IgD-negative memory B cell (primary cell): Measurements from ENCODE around the gene DPP7. TPM values are rescaled to one million over a fixed set of nuclear protein-coding genes. Genes with fewer than 3 reads are reported as not detected.
A peak's percentile ranks its signal among the peaks of the same experiment; 100 is the strongest.

ENCODE experiments used
- H3K27ac Mint-ChIP-seq, 3 donors: one replicate each; pipeline ENCODE4 v1.8.0; 2020 to 2022; ENCODE audit warnings: mild to moderate bottlenecking in 3 of 3, mixed read lengths in 3 of 3, moderate library complexity in 1 of 3
- H3K27me3 Mint-ChIP-seq: one replicate; pipeline ENCODE4 v1.8.0; 2021; ENCODE audit warnings: mixed read lengths
- H3K36me3 Mint-ChIP-seq: one replicate; pipeline ENCODE4 v1.8.0; 2020; ENCODE audit warnings: mild to moderate bottlenecking, mixed read lengths
- H3K4me1 Mint-ChIP-seq, 3 donors: one replicate each; pipeline ENCODE4 v1.8.0; 2020 to 2022; ENCODE audit warnings: mixed read lengths in 3 of 3, mild to moderate bottlenecking in 1 of 3
- H3K4me3 Mint-ChIP-seq, 4 donors: one replicate each; pipeline ENCODE4 v1.8.0; 2020 to 2022; ENCODE audit warnings: mild to moderate bottlenecking in 4 of 4, mixed read lengths in 4 of 4, moderate library complexity in 3 of 4
- H3K9me3 Mint-ChIP-seq, 3 donors: one replicate each; pipeline ENCODE4 v1.8.0; 2020 to 2021; ENCODE audit warnings: mixed read lengths in 3 of 3, mild to moderate bottlenecking in 1 of 3
- polyA plus RNA-seq: library from polyadenylated mRNA; unstranded; fragments of 300-500 nt; fragmentation: Illumina TruSeq; gene quantifications from one replicate; pipeline ENCODE4 v1.2.3, GENCODE V29; 2021

The DPP7 gene
- 110 TPM for polyA plus RNA-seq

- Mint-ChIP-seq H3K36me3 (no peaks in the 10 kb centered on the region), H3K27me3 (no peaks in the 10 kb centered on the region)
Measured at GRCh38 chr9:137114613-137115393, at the start of gene DPP7. DPP7 (minus strand) TSS chr9:137114733; CDS start chr9:137114713, 20 bp downstream.

GRCh38 chr9:137163805-137164204 lies 49.3 kb upstream of the DPP7 start:
- Mint-ChIP-seq H3K27me3 (peaks cover 35% of the 10 kb centered on the region), H3K27ac (peak overlapping the region in 1 of 3 donors; percentile 64), H3K9me3 (no peaks in the 10 kb centered on the region), H3K4me3 (no peak overlapping the region), H3K4me1 (peaks cover 0 to 6% (median 6%) of the 10 kb centered on the region in 3 donors), H3K36me3 (no peaks in the 10 kb centered on the region)

More at GRCh38 chr9:137114613-137115393, at the start of gene DPP7:
- Mint-ChIP-seq H3K4me3 (peak within 1 kb of the TSS; percentile 68 to 92 (median 82)), H3K9me3 (no peaks in the 10 kb centered on the region), H3K4me1 (peaks cover 9 to 12% (median 10%) of the 10 kb centered on the region in 3 donors), H3K27ac (peak within 1 kb of the TSS in 1 of 3 donors; percentile 56)

GRCh38 chr9:137163365-137163715 lies 48.8 kb upstream of the DPP7 start:
- peaks cover 38% of the 10 kb centered on the region for H3K27me3 Mint-ChIP-seq
- H3K4me1 Mint-ChIP-seq, result peaks cover 0 to 7% (median 6%) of the 10 kb centered on the region in 3 donors
- no peaks in the 10 kb centered on the region for H3K36me3 Mint-ChIP-seq
- no peak overlapping the region for H3K4me3 Mint-ChIP-seq
- no peaks in the 10 kb centered on the region for H3K9me3 Mint-ChIP-seq
- H3K27ac Mint-ChIP-seq, result peak overlapping the region in 2 of 3 donors; percentile 46 to 64

- Mint-ChIP-seq H3K4me3 (peak overlapping the region in 1 of 4 donors; percentile 27), H3K4me1 (peaks cover 0 to 12% (median 10%) of the 10 kb centered on the region in 3 donors), H3K9me3 (no peaks in the 10 kb centered on the region), H3K36me3 (peaks cover 2% of the 10 kb centered on the region), H3K27ac (peak overlapping the region in 1 of 3 donors; percentile 73), H3K27me3 (peaks cover 43% of the 10 kb centered on the region)
Measured at GRCh38 chr9:137162505-137163364, 48.2 kb upstream of the DPP7 start.

GRCh38 chr9:137161558-137162486 lies 47.3 kb upstream of the DPP7 start:
- no peak overlapping the region for H3K27ac Mint-ChIP-seq
- no peaks in the 10 kb centered on the region for H3K9me3 Mint-ChIP-seq
- peaks cover 0 to 15% (median 10%) of the 10 kb centered on the region in 3 donors for H3K4me1 Mint-ChIP-seq
- H3K36me3 Mint-ChIP-seq, result peaks cover 2% of the 10 kb centered on the region
- H3K27me3 Mint-ChIP-seq, result peaks cover 46% of the 10 kb centered on the region
- H3K4me3 Mint-ChIP-seq, result no peak overlapping the region

GRCh38 chr9:137160716-137161557 lies 46.4 kb upstream of the DPP7 start:
- peaks cover 0 to 15% (median 10%) of the 10 kb centered on the region in 3 donors for H3K4me1 Mint-ChIP-seq
- H3K36me3 Mint-ChIP-seq, result peaks cover 2% of the 10 kb centered on the region
- peak overlapping the region in 2 of 4 donors; percentile 23 to 65 for H3K4me3 Mint-ChIP-seq
- peak overlapping the region in 1 of 3 donors; percentile 51 for H3K27ac Mint-ChIP-seq
- H3K27me3 Mint-ChIP-seq, result peaks cover 46% of the 10 kb centered on the region
- H3K9me3 Mint-ChIP-seq, result no peaks in the 10 kb centered on the region

- H3K9me3 Mint-ChIP-seq, result no peaks in the 10 kb centered on the region
- H3K4me1 Mint-ChIP-seq, result peaks cover 0 to 15% (median 8%) of the 10 kb centered on the region in 3 donors
- H3K27ac Mint-ChIP-seq, result peak overlapping the region in 1 of 3 donors; percentile 51
- peaks cover 44% of the 10 kb centered on the region for H3K27me3 Mint-ChIP-seq
- H3K36me3 Mint-ChIP-seq, result peaks cover 2% of the 10 kb centered on the region
- peak overlapping the region in 1 of 4 donors; percentile 40 for H3K4me3 Mint-ChIP-seq
Measured at GRCh38 chr9:137160054-137160425, 45.5 kb upstream of the DPP7 start.

GRCh38 chr9:137159105-137160053 lies 44.8 kb upstream of the DPP7 start:
- Mint-ChIP-seq H3K27me3 (peaks cover 44% of the 10 kb centered on the region), H3K9me3 (no peaks in the 10 kb centered on the region), H3K27ac (peak overlapping the region in 1 of 3 donors; percentile 51), H3K4me3 (peak overlapping the region in 3 of 4 donors; percentile 39 to 72 (median 40)), H3K4me1 (peaks cover 0 to 15% (median 8%) of the 10 kb centered on the region in 3 donors), H3K36me3 (peaks cover 2% of the 10 kb centered on the region)

GRCh38 chr9:137158625-137159024 lies 44.1 kb upstream of the DPP7 start:
- no peaks in the 10 kb centered on the region for H3K9me3 Mint-ChIP-seq
- H3K36me3 Mint-ChIP-seq, result peaks cover 2% of the 10 kb centered on the region
- H3K27ac Mint-ChIP-seq, result peak overlapping the region in 1 of 3 donors; percentile 56
- peaks cover 0 to 15% (median 8%) of the 10 kb centered on the region in 3 donors for H3K4me1 Mint-ChIP-seq
- peak overlapping the region in 1 of 4 donors; percentile 16 for H3K4me3 Mint-ChIP-seq
- H3K27me3 Mint-ChIP-seq, result peaks cover 44% of the 10 kb centered on the region

GRCh38 chr9:137157618-137158415 lies 43.3 kb upstream of the DPP7 start:
- peak overlapping the region in 2 of 4 donors; percentile 16 to 18 for H3K4me3 Mint-ChIP-seq
- peaks cover 0 to 15% (median 8%) of the 10 kb centered on the region in 3 donors for H3K4me1 Mint-ChIP-seq
- peak overlapping the region in 1 of 3 donors; percentile 56 for H3K27ac Mint-ChIP-seq
- peaks cover 38% of the 10 kb centered on the region for H3K27me3 Mint-ChIP-seq
- peaks cover 2% of the 10 kb centered on the region for H3K36me3 Mint-ChIP-seq
- H3K9me3 Mint-ChIP-seq, result no peaks in the 10 kb centered on the region

- Mint-ChIP-seq H3K27me3 (peaks cover 37% of the 10 kb centered on the region), H3K27ac (peak overlapping the region in 1 of 3 donors; percentile 63), H3K36me3 (peaks cover 2% of the 10 kb centered on the region), H3K4me3 (peak overlapping the region in 3 of 4 donors; percentile 33 to 70 (median 52)), H3K4me1 (peaks cover 0 to 14% (median 8%) of the 10 kb centered on the region in 3 donors), H3K9me3 (no peaks in the 10 kb centered on the region)
Measured at GRCh38 chr9:137156567-137157375, 42.2 kb upstream of the DPP7 start.
